Midbrain (tissue), 1 donor: Measurements from ENCODE around the gene CRABP2.
A peak's percentile ranks its signal among the peaks of the same experiment; 100 is the strongest.

Experiments used
- DNase-seq: peaks from one replicate; lab custom pipeline; 2025; lab: John Stamatoyannopoulos, UW

The CRABP2 gene

DNA sequence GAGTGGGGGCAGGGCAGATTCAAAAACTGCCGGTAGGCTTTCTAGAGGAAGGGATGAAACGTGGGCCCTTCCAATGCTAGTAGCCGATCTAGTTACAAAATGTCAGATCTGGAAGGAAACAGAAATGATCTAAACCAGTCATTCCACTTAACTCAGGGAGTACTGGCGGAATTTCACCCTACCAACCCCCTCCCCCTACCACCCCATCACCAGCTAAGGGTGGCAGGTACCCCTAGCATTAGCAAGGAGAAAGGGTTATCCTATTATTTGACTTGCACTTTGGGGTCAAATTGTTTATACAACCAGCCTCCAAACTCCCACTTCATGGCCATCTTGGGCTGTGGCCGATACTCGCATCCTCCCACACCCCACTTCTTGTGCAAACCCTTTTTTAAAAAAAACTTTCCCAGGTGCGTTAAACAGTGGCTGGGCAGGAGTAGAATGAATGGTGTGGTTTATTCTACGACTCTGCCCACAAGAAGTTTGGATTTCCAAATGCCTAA, 36.1 kb upstream of the CRABP2 start:
- DNase-seq: no peak

GRCh38 chr1:156740741-156741480, 35.5 kb upstream of the CRABP2 start, which contains the start of gene MRPL24:
Gene MRPL24 (minus strand): TSS chr1:156741088. CDS start chr1:156738704, 2,384 bp downstream.
- DNase-seq: peak; percentile 99

GRCh38 chr1:156740237-156740740, 34.9 kb upstream of the CRABP2 start:
- no peak for DNase-seq

GRCh38 chr1:156738916-156739315, 33.5 kb upstream of the CRABP2 start:
- no peak for DNase-seq

DNA sequence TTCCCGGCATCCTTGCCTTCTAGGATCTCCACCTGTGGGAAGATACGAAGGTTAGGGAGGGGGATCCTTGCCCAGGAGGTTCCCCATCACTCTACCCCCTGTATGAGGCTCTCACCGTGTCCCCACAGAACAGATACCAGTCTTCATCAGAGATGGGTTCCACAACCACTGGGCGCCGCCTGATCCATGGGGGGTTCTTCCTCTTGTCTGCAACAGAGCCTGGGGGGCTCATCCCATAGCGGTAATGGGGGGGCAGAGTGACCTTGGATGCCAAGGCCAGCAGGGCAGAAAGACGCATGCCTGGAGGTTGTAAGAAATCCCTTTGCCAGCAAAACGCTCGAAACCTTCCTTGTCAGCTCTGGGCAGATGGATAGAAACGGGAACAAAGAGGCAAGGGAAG, 33.0 kb upstream of the CRABP2 start:
- no peak for DNase-seq

DNA sequence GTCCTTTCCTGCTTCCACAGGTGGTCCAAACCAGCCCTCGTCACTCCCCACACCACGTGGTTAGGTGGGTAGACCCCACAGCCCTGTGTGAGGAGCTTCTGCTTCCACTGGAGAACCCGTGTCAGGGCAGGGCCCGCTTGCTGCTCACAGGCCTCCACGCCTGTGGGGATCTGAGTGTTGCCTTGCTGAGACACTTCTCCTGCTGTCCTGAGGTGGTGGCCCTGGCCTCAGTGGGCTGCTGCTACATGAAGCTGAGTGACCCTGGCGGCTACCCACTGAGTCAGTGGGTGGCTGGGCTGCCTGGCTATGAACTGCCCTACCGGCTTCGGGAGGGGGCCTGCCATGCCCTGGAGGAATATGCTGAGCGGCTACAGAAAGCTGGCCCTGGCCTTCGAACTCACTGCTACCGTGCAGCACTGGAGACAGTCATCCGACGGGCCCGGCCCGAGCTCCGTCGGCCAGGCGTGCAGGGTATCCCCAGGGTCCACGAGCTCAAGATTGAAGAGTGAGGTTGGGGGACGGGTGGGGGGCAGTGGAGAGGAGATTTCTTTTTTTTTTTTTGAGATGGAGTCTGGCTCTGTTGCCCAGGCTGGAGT, 28.7 kb upstream of the CRABP2 start:
- DNase-seq: no peak

DNA sequence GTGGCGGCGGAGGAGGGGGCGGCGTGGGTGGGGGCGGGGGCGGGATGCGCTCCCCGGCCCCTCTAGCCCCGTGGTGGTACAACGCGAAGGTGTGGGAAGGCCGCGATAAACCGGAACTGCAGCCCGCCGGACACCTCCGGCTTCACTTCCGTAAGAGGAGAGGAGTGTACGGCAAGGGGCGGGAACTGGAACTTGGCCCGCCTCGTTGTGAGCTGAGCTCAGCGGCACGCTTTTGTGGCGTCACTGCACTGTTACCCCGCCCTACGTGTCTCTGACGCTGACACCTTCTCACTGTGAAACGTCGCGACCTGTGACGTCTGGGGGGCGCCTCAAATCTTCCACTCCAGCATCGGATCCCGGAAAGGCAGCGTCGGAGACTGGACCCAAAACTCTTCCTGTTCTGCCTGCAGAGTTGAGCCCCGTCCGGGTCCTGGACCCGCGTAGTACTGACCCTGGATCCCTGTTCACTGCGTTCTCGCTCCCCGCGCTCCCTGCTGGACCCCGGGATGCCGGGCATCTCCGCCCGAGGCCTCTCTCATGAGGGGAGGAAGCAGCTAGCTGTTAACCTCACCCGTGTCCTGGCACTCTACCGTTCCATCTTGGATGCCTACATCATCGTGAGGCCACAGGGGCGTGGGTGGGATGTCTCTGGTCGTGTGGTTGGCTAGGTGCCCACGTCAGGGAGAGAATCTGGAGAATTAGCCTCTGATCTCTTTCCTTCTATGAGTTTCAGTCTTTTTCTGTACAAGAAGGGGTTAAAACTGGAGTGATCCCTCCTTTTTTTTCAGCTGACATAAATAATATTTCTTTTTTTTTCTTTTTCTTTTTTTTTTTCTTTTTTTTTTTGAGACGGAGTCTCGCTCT, 23.4 kb upstream of the CRABP2 start, which contains the start of gene ISG20L2:
TSS of gene ISG20L2 (minus strand) at position 168 of the 864 bp plus-strand sequence. CDS start 1,114 bp downstream, outside the sequence.
- DNase-seq: peak; percentile 93

DNA sequence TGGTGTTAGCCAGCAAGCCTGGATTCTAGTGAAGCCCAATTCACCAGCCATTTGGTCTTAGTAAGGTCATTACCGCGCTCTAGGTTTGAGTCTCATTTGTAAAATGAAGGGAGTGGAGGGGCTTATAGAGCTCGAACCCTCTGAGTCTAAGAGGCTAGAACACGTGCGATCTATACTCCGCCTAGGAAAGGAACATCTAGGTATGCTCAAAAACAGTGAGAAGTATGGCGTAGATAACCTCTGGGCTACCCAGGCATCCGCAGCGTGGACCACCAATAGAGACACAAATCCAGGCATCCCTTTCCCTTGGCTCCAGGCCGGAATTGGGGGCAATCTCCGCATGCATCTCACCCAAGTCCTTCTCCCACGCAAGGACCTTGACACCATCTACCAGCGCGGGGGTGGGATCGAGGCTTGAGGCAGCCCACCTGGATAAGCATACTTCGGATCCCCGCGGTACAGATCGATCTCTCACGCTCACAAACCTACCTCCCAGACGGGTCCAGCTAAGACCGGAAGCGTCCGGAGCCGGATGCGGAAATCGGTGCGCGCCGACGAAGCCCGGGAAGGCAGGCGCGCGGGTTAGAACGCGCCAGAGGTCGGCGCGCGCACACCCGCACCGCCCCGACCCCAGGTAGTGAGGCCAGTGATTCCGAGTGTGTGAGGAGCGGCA, 22.7 kb upstream of the CRABP2 start, which contains the start of gene METTL25B:
TSS of gene METTL25B (plus strand) at position 544 of the 673 bp plus-strand sequence. CDS start 636 bp downstream, outside the sequence.
- DNase-seq: peak; percentile 89

GRCh38 chr1:156727492-156727891, 22.1 kb upstream of the CRABP2 start:
- DNase-seq: no peak

- DNase-seq: peak; percentile 16
These were observed 21.3 kb upstream of the CRABP2 start for GRCh38 chr1:156726549-156727226.

DNA sequence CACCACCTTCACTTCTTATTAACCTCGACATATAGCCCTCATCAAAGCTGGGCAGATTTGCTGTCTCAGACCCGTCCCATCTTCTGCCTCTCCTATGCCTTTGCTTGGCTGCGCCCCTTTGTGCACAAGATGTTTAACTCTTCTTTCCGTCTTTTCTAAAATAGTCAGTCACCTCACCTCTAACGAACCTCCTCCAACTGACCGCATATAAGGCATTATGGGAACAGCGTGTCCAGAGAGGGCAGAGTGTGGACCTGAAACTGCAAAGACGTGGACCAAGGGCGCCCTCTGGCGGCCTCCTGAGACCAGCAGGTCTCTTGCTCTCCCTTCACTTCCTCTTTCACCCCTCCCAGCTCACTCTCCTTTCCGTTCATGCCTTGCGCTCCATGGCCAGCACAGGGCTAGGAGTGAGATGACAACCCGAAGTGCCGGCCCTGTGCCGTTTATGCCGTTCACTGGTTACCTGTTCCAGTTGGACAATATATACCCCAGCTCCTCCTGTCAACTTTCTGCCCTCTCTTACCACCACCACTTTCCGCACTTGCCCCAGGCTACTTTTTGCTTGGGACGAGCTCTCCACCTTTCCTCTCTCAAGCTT, 20.4 kb upstream of the CRABP2 start:
- peak; percentile 87 for DNase-seq

- no peak for DNase-seq
These were observed 16.2 kb upstream of the CRABP2 start for GRCh38 chr1:156721535-156721934.

DNA sequence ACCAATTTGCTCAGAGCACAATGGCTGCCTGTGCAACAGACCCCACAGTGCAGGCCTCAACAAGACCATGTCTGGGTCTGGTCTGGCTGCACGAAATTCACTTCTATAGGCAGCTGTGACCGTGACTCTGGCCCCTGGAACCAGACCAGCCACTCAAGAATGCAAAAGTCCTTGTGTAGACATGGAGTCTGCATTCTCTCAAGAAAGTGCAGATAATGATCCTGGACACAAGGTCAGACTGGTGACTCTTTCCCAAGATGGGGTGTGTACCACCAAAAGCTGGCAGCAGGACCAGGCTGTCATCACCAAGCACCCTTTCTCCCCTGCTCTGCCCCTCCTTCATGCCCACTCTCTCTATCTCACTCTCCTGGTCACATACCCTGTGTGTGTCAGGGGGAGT, 15.7 kb upstream of the CRABP2 start:
- DNase-seq: no peak

DNA sequence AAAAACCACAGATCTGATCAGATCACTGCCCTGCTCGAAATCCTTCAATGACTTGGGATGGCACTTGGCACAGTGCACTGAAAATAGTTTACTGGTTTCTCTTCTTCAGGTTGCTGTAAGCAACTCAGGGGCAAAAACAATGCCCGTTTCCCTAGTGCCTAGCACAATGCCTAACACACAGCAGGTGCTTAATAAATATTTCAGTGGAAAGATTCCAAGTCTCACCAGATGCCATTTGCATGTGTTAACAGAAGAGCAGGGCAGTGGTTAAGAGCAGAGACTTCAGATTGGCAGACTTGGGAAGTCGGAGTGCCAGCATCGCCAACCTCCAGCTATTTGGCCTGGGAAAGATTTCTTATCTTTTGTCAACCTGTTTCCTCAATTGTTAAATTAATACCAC, 12.0 kb upstream of the CRABP2 start:
- DNase-seq: no peak

- DNase-seq: no peak
These were observed 9.4 kb upstream of the CRABP2 start for GRCh38 chr1:156714830-156715229.

GRCh38 chr1:156712626-156713025, 7.2 kb upstream of the CRABP2 start:
- no peak for DNase-seq

DNA sequence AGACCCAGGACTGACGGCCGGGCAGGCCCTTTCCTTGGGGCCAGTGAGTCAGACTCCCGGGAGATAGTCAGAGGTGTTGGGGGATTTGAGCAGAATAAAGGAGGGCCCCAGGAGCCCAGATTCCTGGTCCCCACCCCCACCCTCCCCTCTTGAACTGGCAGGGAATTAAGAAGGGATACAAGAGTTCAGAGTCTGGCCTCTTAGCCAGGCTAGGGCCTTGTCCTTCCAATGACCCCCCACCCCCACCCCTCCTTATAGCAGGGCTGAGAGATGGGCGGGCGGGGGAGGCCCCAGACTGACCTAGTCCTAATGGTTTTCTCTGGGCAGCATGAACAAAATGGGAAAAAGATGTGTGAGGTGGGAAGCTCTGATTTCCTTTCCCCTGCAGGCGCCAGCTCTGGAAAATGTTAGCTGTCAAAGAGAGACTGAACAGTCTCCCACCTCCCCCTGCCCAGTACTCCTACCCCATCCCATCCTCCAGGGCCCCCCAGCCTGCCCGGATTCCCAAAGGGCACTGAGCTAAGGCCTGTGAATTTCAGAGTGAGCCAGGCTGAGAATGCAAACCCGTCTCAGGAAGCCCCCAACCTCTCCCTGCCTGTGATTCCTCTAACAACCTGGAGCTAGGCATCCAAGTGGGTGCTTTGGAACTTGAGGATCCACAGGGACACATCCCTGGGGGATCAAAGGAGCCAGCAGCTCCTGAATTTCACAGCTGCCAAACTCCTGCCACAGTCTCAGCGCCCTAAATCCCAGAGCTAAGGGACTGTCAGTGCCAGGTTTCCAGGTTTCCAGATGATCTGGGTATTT, 5.8 kb upstream of the CRABP2 start:
- no peak for DNase-seq

DNA sequence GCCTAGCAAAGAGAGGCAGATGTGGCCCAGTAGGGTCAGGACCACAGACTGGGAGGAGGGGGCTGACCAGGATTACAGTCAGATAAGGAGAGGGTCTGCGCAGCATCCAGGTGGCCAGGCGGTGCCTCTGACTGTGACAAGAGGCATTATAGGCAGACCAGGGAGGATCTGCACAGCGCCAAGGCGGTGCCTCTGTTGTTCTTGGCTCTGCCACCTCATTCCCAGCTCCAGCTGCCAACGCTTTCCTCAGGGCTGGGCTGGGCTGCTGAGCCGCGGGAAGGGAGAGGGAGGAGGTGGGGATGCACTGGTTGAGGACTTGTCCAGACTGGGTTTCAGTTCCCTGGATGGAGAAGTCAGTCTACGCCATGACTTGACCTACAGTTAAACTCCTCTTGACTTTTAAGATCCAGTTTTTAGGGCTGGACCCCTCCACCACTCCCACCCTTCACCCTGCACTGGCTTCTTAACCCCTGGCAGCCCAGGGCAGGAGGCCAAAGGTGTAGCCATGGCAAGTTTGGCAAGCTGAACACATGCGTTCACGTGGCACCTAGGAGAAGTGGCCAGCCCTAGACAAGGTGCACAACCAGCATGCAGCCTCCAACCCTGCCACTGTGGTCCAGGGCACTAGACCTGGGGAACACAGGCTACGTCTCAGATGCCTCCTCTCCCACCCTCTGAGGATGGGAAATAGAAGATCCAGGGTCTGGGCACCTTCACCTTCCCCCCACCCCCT, 4.5 kb upstream of the CRABP2 start:
- peak; percentile 13 for DNase-seq

GRCh38 chr1:156709031-156709430, 3.6 kb upstream of the CRABP2 start:
- no peak for DNase-seq
